NT2/D1 (cell line): ENCODE results near the gene ZNF146.
"Not testable (repeated sequence)": the region's sequence is repeated elsewhere in the genome, so short reads cannot be mapped to it uniquely, and the experiment has no call there.

ENCODE experiments used
- DNase-seq: peaks from one replicate; pipeline ENCODE4 v3.0.0-alpha.2; 2011; ENCODE audit warnings: low read depth, low spot score
- H3K27me3 ChIP-seq: 2 replicates; pipeline ENCODE4 v1.6.0; 2011; ENCODE audit warnings: mild to moderate bottlenecking; ENCODE audit not compliant: insufficient read length, insufficient read depth
- H3K36me3 ChIP-seq: 2 replicates; pipeline ENCODE4 v1.6.1; 2011; ENCODE audit warnings: mild to moderate bottlenecking, low read length, mixed read lengths; ENCODE audit not compliant: insufficient read depth, insufficient read length
- H3K4me1 ChIP-seq: 2 replicates; pipeline ENCODE4 v1.5.1; 2011; ENCODE audit not compliant: insufficient read depth, insufficient read length
- H3K4me3 ChIP-seq: 2 replicates; pipeline ENCODE4 v1.5.1; 2011; ENCODE audit warnings: low read depth; ENCODE audit not compliant: insufficient read length
- H3K9ac ChIP-seq: 2 replicates; pipeline ENCODE4 v1.6.0; 2011; ENCODE audit warnings: low read depth; ENCODE audit not compliant: insufficient read length
- H3K9me3 ChIP-seq: 2 replicates; pipeline ENCODE4 v1.5.1; 2011; ENCODE audit warnings: mild to moderate bottlenecking, low read length; ENCODE audit not compliant: insufficient read depth
- SUZ12 ChIP-seq: IDR thresholded peaks from 2 replicates; pipeline ENCODE4 v1.6.1; 2011; ENCODE audit not compliant: insufficient read length, insufficient read depth; ENCODE audit errors: extremely low read depth
- YY1 ChIP-seq: IDR thresholded peaks from 2 replicates; pipeline ENCODE4 v1.6.1; 2011; ENCODE audit not compliant: insufficient read length, insufficient read depth
- ZNF274 ChIP-seq: IDR thresholded peaks from 2 replicates; pipeline ENCODE4 v1.6.1; 2011; ENCODE audit warnings: mild to moderate bottlenecking, low read depth, low read length

The ZNF146 gene

DNA sequence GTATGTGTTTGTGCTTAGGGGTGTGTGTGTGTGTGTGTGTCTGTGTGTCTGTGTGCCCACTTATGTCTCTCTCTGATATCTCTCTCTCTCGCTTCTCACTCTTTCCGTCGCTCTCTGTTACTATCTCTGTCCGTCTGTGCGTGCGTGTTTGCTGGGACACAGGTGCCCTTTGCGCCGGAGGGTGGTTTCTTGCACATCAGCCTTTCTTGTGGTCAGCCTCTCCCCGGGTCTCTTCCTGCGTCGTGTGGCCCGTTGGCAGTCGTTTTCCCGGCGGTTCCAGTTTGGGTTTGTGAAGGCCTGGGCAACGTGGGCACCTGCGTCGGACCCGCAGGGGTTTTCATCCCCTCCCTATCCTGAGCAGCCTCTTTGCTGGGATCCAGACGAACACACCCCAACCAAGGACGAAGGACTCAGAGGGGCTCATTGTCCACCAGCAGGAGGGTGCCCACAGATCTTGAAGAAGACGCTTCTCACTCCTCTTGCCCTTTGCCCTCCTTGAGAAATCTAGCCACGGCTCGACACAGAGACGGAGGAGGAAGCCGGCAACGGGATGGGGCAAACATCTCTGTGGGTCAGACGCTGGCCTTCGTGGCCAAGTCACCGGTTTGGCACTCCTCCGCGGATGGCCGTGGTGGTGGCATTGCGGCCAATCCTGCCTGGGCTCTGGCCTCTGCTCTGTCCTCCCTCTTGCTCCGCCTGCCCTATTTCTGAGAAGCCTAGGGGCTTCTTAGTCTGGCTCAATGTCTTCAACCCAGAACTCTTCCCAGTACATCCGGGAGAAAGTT lies 52.3 kb downstream of the ZNF146 start:
- Histone ChIP-seq H3K4me1 (no peaks in the 10 kb centered on the region), H3K9ac (no peak overlapping the region), H3K27me3 (no peaks in the 10 kb centered on the region), H3K4me3 (no peak overlapping the region), H3K36me3 (no peaks in the 10 kb centered on the region), H3K9me3 (no peaks in the 10 kb centered on the region)
- TF ChIP-seq YY1 (no peak), SUZ12 (no peak), ZNF274 (no peak)
- DNase-seq = no peak

- DNase-seq, H3K36me3 ChIP-seq, H3K4me1 ChIP-seq, H3K9me3 ChIP-seq, H3K9ac ChIP-seq, H3K27me3 ChIP-seq, H3K4me3 ChIP-seq: not testable (repeated sequence)
Measured at GRCh38 chr19:36268081-36268480, 53.2 kb downstream of the ZNF146 start.

DNA sequence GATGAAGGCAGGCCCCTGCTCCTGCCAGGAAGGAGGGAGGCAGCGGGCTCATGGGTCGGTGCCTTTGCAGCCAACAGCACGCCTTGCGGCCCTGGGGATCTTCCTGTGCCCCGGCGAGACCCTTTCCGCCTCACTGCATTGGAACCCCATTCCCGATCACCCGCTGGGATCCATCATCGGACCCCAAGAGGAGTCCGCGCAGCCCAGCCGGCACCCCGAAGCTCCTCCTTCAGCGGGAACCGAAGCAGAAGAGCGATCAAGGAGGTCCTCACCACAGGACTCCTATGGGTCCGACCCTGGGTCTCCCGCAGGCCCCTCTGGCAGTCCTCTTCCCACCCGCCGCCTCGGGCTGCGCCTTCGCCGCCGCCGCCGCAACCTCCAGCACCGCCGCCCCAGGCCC lies 53.7 kb downstream of the ZNF146 start:
- not testable (repeated sequence) for H3K9ac ChIP-seq, H3K9me3 ChIP-seq, DNase-seq, H3K4me3 ChIP-seq, H3K27me3 ChIP-seq, H3K4me1 ChIP-seq, H3K36me3 ChIP-seq

DNA sequence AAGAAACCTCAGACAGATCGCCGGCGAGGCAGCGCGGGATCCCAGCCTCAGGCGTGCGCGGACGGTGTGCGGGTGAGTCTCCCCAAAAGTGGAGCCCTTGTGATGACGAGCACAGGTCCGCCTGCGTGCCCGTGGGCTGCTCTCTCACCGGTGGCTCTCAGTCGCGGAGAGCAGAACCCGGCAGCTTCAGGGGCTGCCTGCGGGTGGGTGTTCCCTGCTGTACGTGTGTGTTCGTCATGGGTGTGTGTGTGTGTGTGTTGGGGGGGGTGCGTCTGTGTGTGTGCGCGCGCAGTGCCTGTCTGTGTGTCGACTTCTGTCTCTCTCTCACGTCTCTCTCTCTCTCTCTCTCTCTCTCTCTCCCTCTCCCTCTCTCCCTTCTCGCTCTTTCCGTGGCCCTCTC lies 54.4 kb downstream of the ZNF146 start:
- not testable (repeated sequence) for H3K9ac ChIP-seq, H3K4me3 ChIP-seq, H3K4me1 ChIP-seq, DNase-seq, H3K9me3 ChIP-seq, H3K27me3 ChIP-seq, H3K36me3 ChIP-seq
